GM13977 (cell line): ENCODE data around the gene ZFAND2B.

ENCODE experiments used
- DNase-seq: peaks from one replicate; pipeline ENCODE4 v3.0.0; 2012; ENCODE audit warnings: low spot score
- CTCF ChIP-seq: IDR thresholded peaks from 2 replicates; pipeline ENCODE4 v1.5.1; 2012; ENCODE audit warnings: mild to moderate bottlenecking, control low read depth; ENCODE audit not compliant: insufficient read depth; ENCODE audit errors: extremely low read depth, missing control alignments
- in situ Hi-C: fragments of 300-500 bp; cut with MboI; formaldehyde crosslinking; loops from one replicate; pipeline ENCODE4 v1.12.0; 2022; ENCODE audit warnings: low sequenced_read_pairs, low pct_unique_long_range_greater_than_20kb, mixed read lengths, inconsistent platforms; ENCODE audit not compliant: unreplicated experiment

Gene ZFAND2B

GRCh38 chr2:219206328-219207133 is at the start of gene ZFAND2B:
Gene ZFAND2B (plus strand): TSS chr2:219206782. CDS start chr2:219206988, 206 bp downstream.
- in situ Hi-C loops = loop anchor here (5.0 kb wide), 1 partner anchor 34 kb away; the partner anchor contains the start of gene SLC23A3
- no peak for TF ChIP-seq CTCF
- peak; percentile 99 for DNase-seq

GRCh38 chr2:219157396-219157795 is 49.2 kb upstream of the ZFAND2B start:
- no peak for TF ChIP-seq CTCF
- in situ Hi-C loops = loop anchor here (10.0 kb wide), 1 partner anchor 113 kb away; the partner anchor contains the start of gene CFAP65
- no peak for DNase-seq

- DNase-seq = no peak
- no peak for TF ChIP-seq CTCF
- in situ Hi-C loops = loop anchor here (10.0 kb wide), 1 partner anchor 113 kb away; the partner anchor contains the start of gene CFAP65
Measured at GRCh38 chr2:219158025-219158424, 48.6 kb upstream of the ZFAND2B start.

GRCh38 chr2:219158586-219158985 is 48.0 kb upstream of the ZFAND2B start:
- in situ Hi-C loops = loop anchor here (10.0 kb wide), 1 partner anchor 114 kb away; the partner anchor contains the start of gene CFAP65
- DNase-seq = no peak
- TF ChIP-seq CTCF = no peak

GRCh38 chr2:219159771-219160185 is 46.8 kb upstream of the ZFAND2B start:
- in situ Hi-C loops = loop anchor here (10.0 kb wide), 1 partner anchor 115 kb away; the partner anchor contains the start of gene CFAP65
- no peak for DNase-seq
- no peak for TF ChIP-seq CTCF

GRCh38 chr2:219160186-219161017 is 46.2 kb upstream of the ZFAND2B start, which contains the start of gene NHEJ1:
Gene NHEJ1 (minus strand): TSS chr2:219160815. CDS start chr2:219158362, 2,453 bp downstream.
- in situ Hi-C loops = no loop called here
- peak; percentile 96 for TF ChIP-seq CTCF
- DNase-seq = peak; percentile 96
